Uterus (tissue), 2 donors: ENCODE data around the gene IFI27.

ENCODE experiments used
- POLR2A ChIP-seq, 2 donors: fragments of 450-650 bp; IDR thresholded peaks; one replicate each; pipeline ENCODE4 v1.6.1; 2016; ENCODE audit warnings: antibody characterized with exemption in 2 of 2, mild to moderate bottlenecking in 1 of 2, moderate library complexity in 1 of 2
- TF ChIP-seq, protein P1 (sequence below), 4 experiments: fragments of 200-600 bp in 2 of 4; fragments of 450-650 bp in 2 of 4; sonication (generic) in 2 of 4; IDR thresholded peaks; one replicate each; pipeline ENCODE4 v1.5.1; 2016 to 2019; ENCODE audit warnings: antibody characterized with exemption in 4 of 4, mild to moderate bottlenecking in 2 of 4, moderate library complexity in 1 of 4

DNA sequence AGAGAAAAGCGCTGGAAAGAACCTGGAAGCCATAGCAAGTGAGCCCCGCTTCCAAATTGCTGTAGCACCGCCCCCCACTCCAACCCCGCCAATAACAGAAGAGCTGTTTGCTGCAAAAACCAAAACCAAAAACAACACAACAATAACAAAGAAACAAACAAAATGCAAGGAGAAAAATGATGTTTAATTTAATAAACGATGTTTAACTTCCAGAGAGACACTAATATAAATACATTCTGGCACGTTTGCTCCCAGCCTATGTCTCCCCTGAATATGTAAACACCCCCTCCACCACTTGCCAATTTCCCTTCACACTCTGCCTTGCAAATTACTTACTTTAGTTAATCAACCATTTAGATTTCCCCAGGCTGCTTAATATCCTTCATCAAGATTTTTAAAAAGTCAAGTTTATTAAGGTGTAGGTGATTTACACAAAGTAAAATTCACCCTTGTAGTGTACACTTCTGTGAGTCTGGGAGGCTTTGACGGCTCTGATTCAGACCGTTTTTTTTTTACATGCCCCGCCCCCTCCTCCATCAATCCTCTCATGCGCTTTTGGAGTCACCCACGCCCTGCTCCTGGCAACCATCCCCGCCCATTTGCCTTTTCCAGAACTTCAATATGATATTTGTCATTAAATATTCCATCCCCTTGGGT lies 19.4 kb downstream of the IFI27 start:
- TF ChIP-seq, protein P1, sequence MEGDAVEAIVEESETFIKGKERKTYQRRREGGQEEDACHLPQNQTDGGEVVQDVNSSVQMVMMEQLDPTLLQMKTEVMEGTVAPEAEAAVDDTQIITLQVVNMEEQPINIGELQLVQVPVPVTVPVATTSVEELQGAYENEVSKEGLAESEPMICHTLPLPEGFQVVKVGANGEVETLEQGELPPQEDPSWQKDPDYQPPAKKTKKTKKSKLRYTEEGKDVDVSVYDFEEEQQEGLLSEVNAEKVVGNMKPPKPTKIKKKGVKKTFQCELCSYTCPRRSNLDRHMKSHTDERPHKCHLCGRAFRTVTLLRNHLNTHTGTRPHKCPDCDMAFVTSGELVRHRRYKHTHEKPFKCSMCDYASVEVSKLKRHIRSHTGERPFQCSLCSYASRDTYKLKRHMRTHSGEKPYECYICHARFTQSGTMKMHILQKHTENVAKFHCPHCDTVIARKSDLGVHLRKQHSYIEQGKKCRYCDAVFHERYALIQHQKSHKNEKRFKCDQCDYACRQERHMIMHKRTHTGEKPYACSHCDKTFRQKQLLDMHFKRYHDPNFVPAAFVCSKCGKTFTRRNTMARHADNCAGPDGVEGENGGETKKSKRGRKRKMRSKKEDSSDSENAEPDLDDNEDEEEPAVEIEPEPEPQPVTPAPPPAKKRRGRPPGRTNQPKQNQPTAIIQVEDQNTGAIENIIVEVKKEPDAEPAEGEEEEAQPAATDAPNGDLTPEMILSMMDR (IDR thresholded peaks at IDR 0.05), result no peak
- TF ChIP-seq POLR2A (IDR thresholded peaks at IDR 0.05), result no peak
